Myocyte (in vitro differentiated cells): ENCODE measurements around the gene SPANXN1. TPM values are rescaled to one million over a fixed set of nuclear protein-coding genes. Genes with fewer than 3 reads are reported as not detected.
"Not testable (repeated sequence)": the region's sequence is repeated elsewhere in the genome, so short reads cannot be mapped to it uniquely, and the experiment has no call there.

Source experiments
- DNase-seq: peaks from one replicate; pipeline ENCODE4 v3.0.0-alpha.2; 2012; ENCODE audit warnings: low read depth
- polyA plus RNA-seq: library from polyadenylated mRNA; unstranded; fragments of >200 nt; gene quantifications from one replicate; pipeline ENCODE4 v1.2.1, GENCODE V29; 2012; ENCODE audit warnings: missing spikeins
- total RNA-seq: library from RNA; depleted of rRNA; stranded (reverse); fragments of >200 nt; gene quantifications from 2 replicates; pipeline ENCODE4 v1.2.3, GENCODE V29; 2014

Gene SPANXN1
- total RNA-seq, result not detected in 2 replicates
- polyA plus RNA-seq, result not detected

GRCh38 chrX:145247203-145247602, at the start of gene SPANXN1:
Gene SPANXN1, plus strand, starts transcription at chrX:145247503. Its CDS starts 84 bp downstream, at chrX:145247587.
- DNase-seq, result not testable (repeated sequence)

GRCh38 chrX:145199078-145199477, 48.2 kb upstream of the SPANXN1 start:
- no peak for DNase-seq

GRCh38 chrX:145213504-145213903, 33.8 kb upstream of the SPANXN1 start:
- no peak for DNase-seq

GRCh38 chrX:145292218-145292617, 44.9 kb downstream of the SPANXN1 start:
- DNase-seq, result no peak
